H1 (cell line): Measurements from ENCODE around the gene VPS37C. TPM values are rescaled to one million over a fixed set of nuclear protein-coding genes. Genes with fewer than 3 reads are reported as not detected.

ENCODE experiments used
- CTCF ChIA-PET: fragments of 300-600 bp; sonication (Branson Sonifier 250); formaldehyde crosslinking; loops from one replicate; lab custom pipeline; 2021; ENCODE audit not compliant: partially characterized antibody; lab: Charles Lee
- POLR2A ChIA-PET: fragments of 300-600 bp; sonication (Branson Sonifier 250); formaldehyde crosslinking; loops from one replicate; lab custom pipeline; 2021; ENCODE audit warnings: inconsistent platforms; ENCODE audit not compliant: partially characterized antibody; lab: Charles Lee
- DNase-seq, 2 experiments: peaks; one replicate each; pipeline versions ENCODE4 v3.0.0 to v3.0.0-alpha.2; 2010 to 2022; ENCODE audit warnings: low spot score in 2 of 2, low read depth in 1 of 2, mixed read lengths in 1 of 2
- FAIRE-seq: peaks from 2 replicates; lab custom pipeline; 2011; peaks lifted over from hg19 to GRCh38; lab: Jason Lieb, UNC
- H2AFZ ChIP-seq: 2 replicates; pipeline ENCODE4 v1.8.1; 2012; ENCODE audit warnings: low read length, inconsistent platforms
- H2AK5ac ChIP-seq: 2 replicates; pipeline ENCODE4 v1.6.1; 2013; ENCODE audit warnings: low read depth, low read length
- H2BK120ac ChIP-seq: replicated peaks from 2 replicates; pipeline ENCODE3; 2013; ENCODE audit warnings: low read depth, low read length, inconsistent platforms
- H2BK12ac ChIP-seq: 2 replicates; pipeline ENCODE4 v1.6.1; 2013; ENCODE audit warnings: low read depth, low read length
- H2BK15ac ChIP-seq: 2 replicates; pipeline ENCODE4 v1.6.1; 2013; ENCODE audit warnings: low read length
- H2BK20ac ChIP-seq: 2 replicates; pipeline ENCODE4 v1.6.1; 2013; ENCODE audit warnings: low read length
- H2BK5ac ChIP-seq: 2 replicates; pipeline ENCODE4 v1.6.1; 2013; ENCODE audit warnings: low read depth, low read length
- H3K14ac ChIP-seq: 2 replicates; pipeline ENCODE4 v1.6.1; 2013; ENCODE audit warnings: inconsistent platforms; ENCODE audit not compliant: insufficient read length
- H3K18ac ChIP-seq: 2 replicates; pipeline ENCODE4 v1.6.1; 2013; ENCODE audit warnings: low read length; ENCODE audit errors: extremely low read depth
- H3K23ac ChIP-seq: 2 replicates; pipeline ENCODE4 v1.6.1; 2013; ENCODE audit warnings: inconsistent platforms; ENCODE audit not compliant: insufficient read length
- H3K23me2 ChIP-seq: 2 replicates; pipeline ENCODE4 v1.6.1; 2013; ENCODE audit warnings: low read depth, low read length
- H3K27ac ChIP-seq: 2 replicates; pipeline ENCODE4 v1.6.1; 2011; ENCODE audit warnings: low read depth, low read length, inconsistent platforms
- H3K27me3 ChIP-seq, 4 experiments: replicated peaks in 1 of 4; 1 replicate in 1 of 4; 2 replicates in 3 of 4; pipeline versions ENCODE4 v1.6.1 to v1.8.1; 2011 to 2013; ENCODE audit warnings: low read length in 3 of 4, mild to moderate bottlenecking in 3 of 4, inconsistent platforms in 2 of 4, mixed read lengths in 2 of 4, moderate library complexity in 1 of 4; ENCODE audit not compliant: control insufficient read depth in 3 of 4, insufficient read depth in 3 of 4; ENCODE audit errors: extremely low read depth in 1 of 4
- H3K36me3 ChIP-seq, 4 experiments: 2 replicates each; pipeline versions ENCODE4 v1.6.1 to v1.8.1; 2011 to 2013; ENCODE audit warnings: mild to moderate bottlenecking in 4 of 4, low read length in 3 of 4, moderate library complexity in 2 of 4, control low read depth in 1 of 4, inconsistent platforms in 1 of 4; ENCODE audit not compliant: insufficient read depth in 4 of 4, control insufficient read depth in 2 of 4
- H3K4ac ChIP-seq: replicated peaks from 2 replicates; pipeline ENCODE3; 2013; ENCODE audit warnings: low read length, low read depth, mixed read lengths, inconsistent platforms; ENCODE audit not compliant: insufficient read length
- H3K4me1 ChIP-seq, 4 experiments: replicated peaks in 1 of 4; 1 replicate in 1 of 4; 2 replicates in 3 of 4; pipeline versions ENCODE4 v1.6.1 to v1.8.1; 2011 to 2013; ENCODE audit warnings: low read length in 3 of 4, inconsistent platforms in 2 of 4, mixed read lengths in 1 of 4; ENCODE audit not compliant: insufficient read depth in 4 of 4, control insufficient read depth in 3 of 4
- H3K4me2 ChIP-seq, 2 experiments: 2 replicates each; pipeline versions ENCODE4 v1.6.1 to v1.8.1; 2011 to 2013; ENCODE audit warnings: low read depth in 2 of 2, low read length in 2 of 2, control low read depth in 1 of 2, inconsistent platforms in 1 of 2, mild to moderate bottlenecking in 1 of 2; ENCODE audit not compliant: insufficient read depth in 1 of 2
- H3K4me3 ChIP-seq, 4 experiments: fragments of 200-600, 300-600 bp in 1 of 4; sonication (generic), shearing (Covaris generic), sonication (Bioruptor Twin) in 1 of 4; 2 replicates each; pipeline versions ENCODE4 v1.5.1 to v1.8.1; 2011 to 2016; ENCODE audit warnings: low read length in 4 of 4, low read depth in 3 of 4, control low read depth in 2 of 4, inconsistent platforms in 2 of 4, mild to moderate bottlenecking in 2 of 4, mixed read lengths in 1 of 4, moderate library complexity in 1 of 4; ENCODE audit not compliant: insufficient read depth in 2 of 4; ENCODE audit errors: extremely low read depth in 1 of 4
- H3K56ac ChIP-seq: replicated peaks from 2 replicates; pipeline ENCODE3; 2013; ENCODE audit warnings: low read depth, mild to moderate bottlenecking, mixed read lengths, low read length, inconsistent platforms; ENCODE audit not compliant: insufficient read length
- H3K79me1 ChIP-seq: 2 replicates; pipeline ENCODE4 v1.6.1; 2013; ENCODE audit warnings: low read depth, low read length, control low read depth
- H3K79me2 ChIP-seq, 2 experiments: 2 replicates each; pipeline versions ENCODE4 v1.6.1 to v1.8.1; 2012 to 2013; ENCODE audit warnings: low read length in 2 of 2, mild to moderate bottlenecking in 2 of 2, inconsistent platforms in 1 of 2; ENCODE audit not compliant: insufficient read depth in 2 of 2, control insufficient read depth in 1 of 2
- H3K9ac ChIP-seq, 4 experiments: replicated peaks in 1 of 4; 1 replicate in 1 of 4; 2 replicates in 3 of 4; pipeline versions ENCODE4 v1.6.1 to v1.8.1; 2011 to 2013; ENCODE audit warnings: low read depth in 3 of 4, low read length in 3 of 4, control low read depth in 2 of 4, mild to moderate bottlenecking in 2 of 4, moderate library complexity in 2 of 4, inconsistent platforms in 1 of 4; ENCODE audit errors: extremely low read depth in 1 of 4
- H3K9me3 ChIP-seq, 2 experiments: 2 replicates each; pipeline versions ENCODE4 v1.6.1 to v1.8.1; 2012 to 2013; ENCODE audit warnings: mild to moderate bottlenecking in 2 of 2, moderate library complexity in 2 of 2, control low read depth in 1 of 2, inconsistent platforms in 1 of 2, low read depth in 1 of 2, low read length in 1 of 2, mixed read lengths in 1 of 2; ENCODE audit not compliant: insufficient read depth in 2 of 2
- H4K20me1 ChIP-seq, 2 experiments: replicated peaks in 1 of 2; 2 replicates each; pipeline versions ENCODE3 to v1.8.1; 2011 to 2013; ENCODE audit warnings: inconsistent platforms in 2 of 2, low read length in 2 of 2, mild to moderate bottlenecking in 1 of 2; ENCODE audit not compliant: insufficient read depth in 2 of 2, control insufficient read depth in 1 of 2
- H4K5ac ChIP-seq: 2 replicates; pipeline ENCODE4 v1.6.1; 2013; ENCODE audit warnings: low read length, low read depth, mixed read lengths, inconsistent platforms; ENCODE audit not compliant: insufficient read length
- H4K8ac ChIP-seq: 2 replicates; pipeline ENCODE4 v1.8.0; 2013; ENCODE audit warnings: mild to moderate bottlenecking, moderate library complexity, low read length, inconsistent platforms; ENCODE audit not compliant: insufficient read depth; ENCODE audit errors: extremely low read depth
- H4K91ac ChIP-seq: replicated peaks from 2 replicates; pipeline ENCODE3; 2013; ENCODE audit warnings: low read length, mixed read lengths, inconsistent platforms; ENCODE audit not compliant: insufficient read length
- CHD2 ChIP-seq: IDR thresholded peaks from 2 replicates; pipeline ENCODE4 v1.6.1; 2012; ENCODE audit warnings: low read length, improper control_type of control experiment
- NRF1 ChIP-seq: IDR thresholded peaks from 2 replicates; pipeline ENCODE4 v1.6.1; 2011; ENCODE audit warnings: mild to moderate bottlenecking, low read depth, low read length, improper control_type of control experiment
- RFX5 ChIP-seq: IDR thresholded peaks from 2 replicates; pipeline ENCODE4 v1.6.1; 2011; ENCODE audit warnings: low read depth, low read length, improper control_type of control experiment, borderline replicate concordance
- RNF2 ChIP-seq: fragments of 200-900, 300-1000 bp; sonication (generic); IDR thresholded peaks from 2 replicates; pipeline ENCODE4 v1.7.1; 2016; ENCODE audit warnings: borderline replicate concordance, low read depth, mild to moderate bottlenecking, antibody characterized with exemption, low read length; ENCODE audit not compliant: poor library complexity, severe bottlenecking; ENCODE audit errors: missing control alignments
- WGBS, 2 experiments: shearing (Covaris generic) in 1 of 2; methylation state at CpG; one replicate each; pipeline versions ENCODE4 v1.1.6 to v1.1.7; 2013 to 2015; ENCODE audit warnings: low lambda C conversion rate in 2 of 2, mixed read lengths in 2 of 2, inconsistent platforms in 1 of 2, low coverage in 1 of 2, missing lambda C conversion rate in 1 of 2; ENCODE audit not compliant: insufficient replicate concordance in 2 of 2, insufficient coverage in 1 of 2, insufficient read length in 1 of 2; ENCODE audit errors: extremely low coverage in 1 of 2, missing lambda C conversion rate in 1 of 2; 5-methylcytosine and 5-hydroxymethylcytosine counted together
- polyA plus RNA-seq, 7 experiments: library from polyadenylated mRNA; depleted of rRNA in 3 of 7; stranded (reverse) in 5 of 7; unstranded in 2 of 7; fragments of >200 nt in 5 of 7; fragments of 200-250 nt in 2 of 7; gene quantifications; 1 replicate in 5 of 7; 2 replicates in 1 of 7; 4 replicates in 1 of 7; pipeline versions ENCODE4 v1.2.1 to v1.2.3, GENCODE V29; 2011 to 2013; ENCODE audit warnings: missing spikeins in 2 of 7, mixed read lengths in 2 of 7
- total RNA-seq: library from RNA; stranded (reverse); fragmentation: NEBNext Ultra II Directional; extraction: Animal tissue kit (Norgen Biotek cat#: 25700); gene quantifications from 2 replicates; pipeline ENCODE4 v1.2.1, GENCODE V29; 2021

VPS37C gene
- total and polyA plus RNA-seq, 2 of the 8 experiments (the other 6 are each of a cell fraction or from before 2014, with no cell fraction given), result 12.9 to 21.0 TPM

GRCh38 chr11:61115498-61116224, 45.6 kb downstream of the VPS37C start:
- H4K91ac ChIP-seq, result no peak overlapping the region
- ChIA-PET POLR2A (interaction anchor here (1.3 kb wide), 1 partner anchor 11 kb away, joined by 4 read pairs; no protein-coding TSS in a partner anchor), CTCF (interaction anchor here (0.6 to 3.8 kb wide), 6 partner anchors 11 to 353 kb away, joined by 3 to 14 read pairs (median 4); no protein-coding TSS in a partner anchor)
- H2BK5ac ChIP-seq, result no peak overlapping the region
- DNase-seq (no peak), FAIRE-seq (no peak)
- H3K27ac ChIP-seq, result no peak overlapping the region
- no peak overlapping the region for H2BK15ac ChIP-seq
- H2BK20ac ChIP-seq, result no peak overlapping the region
- H3K27me3 ChIP-seq, result peaks cover 0 to 2% (median 0%) of the 10 kb centered on the region in 4 experiments; a peak in 1 of 7 replicates
- H4K20me1 ChIP-seq, result peaks cover 0 to 3% of the 10 kb centered on the region in 2 experiments
- no peak overlapping the region for H3K56ac ChIP-seq
- H2AFZ ChIP-seq, result no peak overlapping the region
- H2AK5ac ChIP-seq, result no peak overlapping the region
- H3K23me2 ChIP-seq, result peaks cover 7% of the 10 kb centered on the region; the same call in 1 of the 2 replicates
- no peak overlapping the region for H3K18ac ChIP-seq
- no peak overlapping the region for H3K4me2 ChIP-seq
- no peaks in the 10 kb centered on the region for H3K79me2 ChIP-seq
- no peak overlapping the region for H3K23ac ChIP-seq
- H2BK120ac ChIP-seq, result no peak overlapping the region
- no peaks in the 10 kb centered on the region for H3K79me1 ChIP-seq
- no peak overlapping the region for H4K8ac ChIP-seq
- no peaks in the 10 kb centered on the region for H3K9me3 ChIP-seq
- H4K5ac ChIP-seq, result no peak overlapping the region
- 83% methylated on average over 21 of the region's 21 CpGs; no CpG with 5 or more reads in 1 of the 2 experiments for WGBS, 2 experiments
- no peak overlapping the region for H3K4ac ChIP-seq
- H2BK12ac ChIP-seq, result no peak overlapping the region
- H3K4me3 ChIP-seq, result no peak overlapping the region
- no peak overlapping the region for H3K9ac ChIP-seq
- no peaks in the 10 kb centered on the region for H3K36me3 ChIP-seq
- H3K14ac ChIP-seq, result no peak overlapping the region
- H3K4me1 ChIP-seq, result no peaks in the 10 kb centered on the region
- TF ChIP-seq CHD2 (no peak), NRF1 (no peak), RFX5 (no peak), RNF2 (no peak)
